ENCODE measurements around the gene C1orf115. TPM values are rescaled to one million over a fixed set of nuclear protein-coding genes. Genes with fewer than 3 reads are reported as not detected.

C1orf115 gene
- total and polyA plus RNA-seq, 7 donors: 3.8 to 8.9 (median 4.9) TPM

- no peak for DNase-seq
- intact Hi-C loops (cut with DNase I): no loop called here
- no peaks in the 10 kb centered on the region for H3K36me3 ChIP-seq (ENCODE audit: insufficient read depth in 1 of 2, low read depth in 1 of 2)
These were observed 52.4 kb downstream of the C1orf115 start for GRCh38 chr1:220742520-220742919.

GRCh38 chr1:220746851-220747250 lies 56.7 kb downstream of the C1orf115 start:
- intact Hi-C loops (cut with DNase I): loop anchor here in 1 of 2 donors (5.0 kb wide), 1 partner anchor 445 kb away; no protein-coding TSS in a partner anchor
- H3K27ac ChIP-seq: no peak overlapping the region
- WGBS, 3 donors: 81 to 93% (median 90%) methylated on average over 3 of the region's 3 CpGs
- no peak for TF ChIP-seq CTCF (IDR thresholded peaks at IDR 0.05)
- no peaks in the 10 kb centered on the region for H3K9me3 ChIP-seq
- peaks cover 0 to 3% (median 0%) of the 10 kb centered on the region in 3 donors for H3K27me3 ChIP-seq (ENCODE audit: insufficient read depth in 3 of 3, low read length in 2 of 3)
- ATAC-seq (no peak), DNase-seq (no peak)
- H3K4me3 ChIP-seq: no peak overlapping the region
- H3K36me3 ChIP-seq (ENCODE audit: insufficient read depth in 1 of 2, low read depth in 1 of 2): no peaks in the 10 kb centered on the region
- peaks cover 31% of the 10 kb centered on the region for H3K4me1 ChIP-seq

More at GRCh38 chr1:220742520-220742919, 52.4 kb downstream of the C1orf115 start:
- no peaks in the 10 kb centered on the region for H3K9me3 ChIP-seq
- H3K4me1 ChIP-seq: peaks cover 5% of the 10 kb centered on the region
- no peak for ATAC-seq
- H3K27me3 ChIP-seq (ENCODE audit: insufficient read depth in 3 of 3, low read length in 2 of 3): peaks cover 0 to 3% (median 0%) of the 10 kb centered on the region in 3 donors
- WGBS, 3 donors: 91 to 95% (median 92%) methylated on average over 3 of the region's 3 CpGs
- no peak overlapping the region for H3K4me3 ChIP-seq
- no peak for TF ChIP-seq CTCF (IDR thresholded peaks at IDR 0.05)
- H3K27ac ChIP-seq: no peak overlapping the region

- WGBS, 3 donors: 8 to 16% (median 12%) methylated on average over 18 of the region's 18 CpGs
- Histone ChIP-seq H3K9me3 (no peaks in the 10 kb centered on the region), H3K27ac (peak overlapping the region; percentile 84), H3K4me3 (peak overlapping the region; percentile 76), H3K27me3 (ENCODE audit: insufficient read depth in 3 of 3, low read length in 2 of 3) (peaks cover 0 to 3% (median 0%) of the 10 kb centered on the region in 3 donors), H3K4me1 (peaks cover 38% of the 10 kb centered on the region), H3K36me3 (ENCODE audit: insufficient read depth in 1 of 2, low read depth in 1 of 2) (no peaks in the 10 kb centered on the region)
- intact Hi-C loops (cut with DNase I): loop anchor here in 1 of 2 donors (5.0 kb wide), 1 partner anchor 445 kb away; no protein-coding TSS in a partner anchor
- ATAC-seq (no peak), DNase-seq (no peak)
- no peak for TF ChIP-seq CTCF (IDR thresholded peaks at IDR 0.05)
These were observed 57.4 kb downstream of the C1orf115 start for GRCh38 chr1:220747437-220748088.

- peaks cover 42% of the 10 kb centered on the region for H3K4me1 ChIP-seq
- intact Hi-C loops (cut with DNase I): loop anchor here in 1 of 2 donors (5.0 kb wide), 1 partner anchor 446 kb away; no protein-coding TSS in a partner anchor
- no peaks in the 10 kb centered on the region for H3K9me3 ChIP-seq
- peak within 1 kb of the TSS; percentile 76 for H3K4me3 ChIP-seq
- H3K36me3 ChIP-seq (ENCODE audit: insufficient read depth in 1 of 2, low read depth in 1 of 2): no peaks in the 10 kb centered on the region
- no peaks in the 10 kb centered on the region for H3K27me3 ChIP-seq (ENCODE audit: insufficient read depth in 3 of 3, low read length in 2 of 3)
- WGBS, 3 donors: 0 to 1% (median 1%) methylated on average over 65 to 77 of the region's 77 CpGs
- DNase-seq: peak; percentile 82 to 88
- ATAC-seq: peak; percentile 92 to 95 (median 94)
- TF ChIP-seq CTCF (IDR thresholded peaks at IDR 0.05): no peak
- peak within 1 kb of the TSS; percentile 84 for H3K27ac ChIP-seq
These were observed 58.1 kb downstream of the C1orf115 start, which contains the start of gene MTARC2 for GRCh38 chr1:220748089-220748934. MTARC2 (plus strand) TSS chr1:220748322; CDS start chr1:220748532, 210 bp downstream.

Other genes starting within 250 kb of the C1orf115 start
- gene MARK1, start 162.2 kb upstream of the C1orf115 start, total RNA-seq: 1 to 10 TPM; 2.1 to 5.4 (median 3.8) TPM
- 1 to 10 TPM in 1 of 3 donors, under 1 TPM in 2; 0.81 to 2.6 (median 1.00) TPM for gene MARK1, start 162.2 kb upstream of the C1orf115 start, polyA plus RNA-seq
- 10 to 100 TPM in 1 of 4 donors, 1 to 10 TPM in 3; 8.8 to 12.4 (median 9.5) TPM for gene MTARC2, start 58.0 kb downstream of the C1orf115 start, total RNA-seq
- gene MTARC2, start 58.0 kb downstream of the C1orf115 start, polyA plus RNA-seq: 1 to 10 TPM; 4.1 to 5.7 (median 5.0) TPM
- 1 to 10 TPM; 2.7 to 6.4 (median 4.0) TPM for gene MTARC1, start 96.5 kb downstream of the C1orf115 start, total RNA-seq
- 1 to 10 TPM; 1.7 to 3.8 (median 2.7) TPM for gene MTARC1, start 96.5 kb downstream of the C1orf115 start, polyA plus RNA-seq
- gene HLX, start 189.1 kb downstream of the C1orf115 start, total RNA-seq: 10 to 100 TPM in 1 of 4 donors, 1 to 10 TPM in 3; 4.1 to 11.6 (median 7.3) TPM
- 1 to 10 TPM; 3.2 to 4.3 (median 4.1) TPM for gene HLX, start 189.1 kb downstream of the C1orf115 start, polyA plus RNA-seq

Measured in psoas muscle (tissue), 8 donors.